Measurements from ENCODE around the gene TRIO.

Gene TRIO

GRCh38 chr5:14256756-14257393 lies 113.7 kb downstream of the TRIO start:
- in situ Hi-C loops (cut with HindIII; ENCODE audit: low pct_ligation_motif_present, low sequenced_read_pairs), result no loop called here
- Histone ChIP-seq H3K27me3 (replicated peaks) (no peaks in the 10 kb centered on the region), H3K27ac (no peak overlapping the region), H3K4me3 (ENCODE audit: low read depth, low read length) (no peak overlapping the region), H3K36me3 (replicated peaks) (peaks cover 22% of the 10 kb centered on the region)
- DNase-seq, result no peak
- TF ChIP-seq CTCF (IDR thresholded peaks at IDR 0.05; ENCODE audit: low read depth, low read length, missing control alignments), result no peak

DNA sequence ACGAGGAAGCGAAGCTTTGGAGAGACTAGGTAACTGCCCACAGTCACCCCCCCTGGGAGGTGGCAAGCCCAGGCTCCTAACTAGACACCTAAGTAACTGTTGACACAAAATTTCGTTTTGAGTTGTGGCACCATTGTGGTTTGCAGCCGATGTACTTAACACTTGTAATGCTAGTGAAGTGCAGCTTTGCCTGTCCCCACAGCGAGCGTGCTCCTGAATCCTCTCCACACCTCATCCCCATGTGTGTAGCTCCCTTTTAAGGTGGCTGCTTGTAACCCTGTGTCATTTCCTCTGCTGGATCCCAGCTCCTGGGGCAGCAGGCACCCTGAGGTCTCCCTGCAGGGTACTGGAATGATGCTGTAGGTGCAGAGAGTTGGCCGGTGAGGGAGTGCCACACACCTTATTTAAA lies 114.9 kb downstream of the TRIO start:
- no peak overlapping the region for H3K4me3 ChIP-seq (ENCODE audit: low read depth, low read length)
- H3K27me3 ChIP-seq (replicated peaks), result no peaks in the 10 kb centered on the region
- in situ Hi-C loops (cut with HindIII; ENCODE audit: low pct_ligation_motif_present, low sequenced_read_pairs), result no loop called here
- no peak overlapping the region for H3K27ac ChIP-seq
- TF ChIP-seq CTCF (IDR thresholded peaks at IDR 0.05; ENCODE audit: low read depth, low read length, missing control alignments), result no peak
- no peak for DNase-seq
- peaks cover 20% of the 10 kb centered on the region for H3K36me3 ChIP-seq (replicated peaks)

DNA sequence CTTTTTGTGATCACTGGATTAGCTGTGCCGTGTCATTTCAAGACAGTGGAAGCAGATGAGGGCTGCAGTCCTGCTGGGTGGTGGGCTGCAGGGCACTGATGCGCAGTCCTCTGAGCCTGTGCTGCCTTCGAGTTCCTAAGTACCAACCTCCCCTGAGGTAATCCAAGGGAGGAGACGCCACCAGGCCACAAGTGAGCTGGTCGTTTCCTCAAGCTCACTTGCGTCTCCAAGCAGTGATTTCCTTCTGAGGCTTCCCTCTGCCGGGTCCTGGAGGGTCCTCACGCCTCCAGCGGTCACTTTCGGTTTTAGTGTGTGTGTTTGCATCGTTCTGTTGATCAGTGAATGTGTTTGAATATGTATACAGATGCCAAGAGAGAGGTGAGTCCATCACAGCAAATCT lies 115.7 kb downstream of the TRIO start:
- peaks cover 17% of the 10 kb centered on the region for H3K36me3 ChIP-seq (replicated peaks)
- peak; percentile 43 for TF ChIP-seq CTCF (IDR thresholded peaks at IDR 0.05; ENCODE audit: low read depth, low read length, missing control alignments)
- no peak for DNase-seq
- H3K27ac ChIP-seq, result peak overlapping the region; percentile 7
- no peaks in the 10 kb centered on the region for H3K27me3 ChIP-seq (replicated peaks)
- no peak overlapping the region for H3K4me3 ChIP-seq (ENCODE audit: low read depth, low read length)
- in situ Hi-C loops (cut with HindIII; ENCODE audit: low pct_ligation_motif_present, low sequenced_read_pairs), result no loop called here

DNA sequence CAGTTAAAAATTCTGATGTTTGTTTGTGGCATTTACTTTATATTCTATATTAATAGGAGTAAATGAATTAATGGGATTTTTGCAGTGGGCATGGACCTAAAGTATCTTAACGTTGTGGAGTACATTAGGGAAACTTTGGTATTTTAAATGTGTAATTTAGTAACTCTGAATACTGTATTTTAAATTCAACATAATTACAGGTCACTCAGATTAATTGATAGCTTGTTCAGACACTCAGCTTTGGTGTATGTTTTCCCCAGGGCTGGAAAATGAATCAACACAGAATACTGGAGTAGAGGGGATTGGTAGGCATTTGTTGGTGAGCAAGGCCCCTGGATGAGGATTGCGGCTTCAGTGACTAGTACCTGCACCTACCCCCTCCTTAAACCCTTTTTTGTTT lies 117.5 kb downstream of the TRIO start:
- no peak for DNase-seq
- Histone ChIP-seq H3K36me3 (replicated peaks) (peaks cover 16% of the 10 kb centered on the region), H3K27ac (no peak overlapping the region), H3K27me3 (replicated peaks) (no peaks in the 10 kb centered on the region), H3K4me3 (ENCODE audit: low read depth, low read length) (no peak overlapping the region)
- in situ Hi-C loops (cut with HindIII; ENCODE audit: low pct_ligation_motif_present, low sequenced_read_pairs), result no loop called here
- TF ChIP-seq CTCF (IDR thresholded peaks at IDR 0.05; ENCODE audit: low read depth, low read length, missing control alignments), result no peak

- Histone ChIP-seq H3K4me3 (ENCODE audit: low read depth, low read length) (no peak overlapping the region), H3K27me3 (replicated peaks) (no peaks in the 10 kb centered on the region), H3K27ac (no peak overlapping the region), H3K36me3 (replicated peaks) (peaks cover 10% of the 10 kb centered on the region)
- DNase-seq, result no peak
- in situ Hi-C loops (cut with HindIII; ENCODE audit: low pct_ligation_motif_present, low sequenced_read_pairs), result no loop called here
- TF ChIP-seq CTCF (IDR thresholded peaks at IDR 0.05; ENCODE audit: low read depth, low read length, missing control alignments), result no peak
Observed at GRCh38 chr5:14261235-14261634, 118.1 kb downstream of the TRIO start.
